IMR-90 (cell line): ENCODE data around the gene CRACR2B. TPM values are rescaled to one million over a fixed set of nuclear protein-coding genes. Genes with fewer than 3 reads are reported as not detected.

Experiments
- ATAC-seq: fragments of 200-7000 bp; cut with Tn5 transposase; 2 replicates; pipeline ENCODE4 v1.9.1; 2020; ENCODE audit warnings: low read depth, mild to moderate bottlenecking, moderate library complexity
- BruUV-seq: library from RNA; stranded (reverse); fragments of 400-500 nt; replicated peaks from 2 replicates; lab custom pipeline; 2021; lab: Mats Ljungman, UMichigan
- CTCF ChIA-PET: fragments of 300-600 bp; formaldehyde crosslinking; extraction: SDS; loops from one replicate; lab custom pipeline; 2021; ENCODE audit warnings: antibody characterized with exemption; lab: Yijun Ruan, JAX
- POLR2A ChIA-PET: fragments of 300-600 bp; sonication (Branson Sonifier 250); formaldehyde crosslinking; loops from one replicate; lab custom pipeline; 2022; ENCODE audit warnings: antibody characterized with exemption; ENCODE audit not compliant: unreplicated experiment; lab: Charles Lee
- DNase-seq: peaks from one replicate; pipeline ENCODE4 v3.0.0; 2013
- H2AFZ ChIP-seq: replicated peaks from 2 replicates; pipeline ENCODE3; 2013; ENCODE audit warnings: low read length, mild to moderate bottlenecking; ENCODE audit not compliant: poor library complexity
- H2AK5ac ChIP-seq: 2 replicates; pipeline ENCODE4 v1.6.1; 2013; ENCODE audit warnings: low read depth, low read length, inconsistent platforms
- H2AK9ac ChIP-seq: replicated peaks from 2 replicates; pipeline ENCODE3; 2013; ENCODE audit warnings: mild to moderate bottlenecking, low read depth, low read length, moderate library complexity; ENCODE audit not compliant: poor library complexity
- H2BK120ac ChIP-seq: 2 replicates; pipeline ENCODE4 v1.6.1; 2013; ENCODE audit warnings: low read depth, low read length, inconsistent platforms
- H2BK15ac ChIP-seq: 3 replicates; pipeline ENCODE4 v1.6.1; 2013; ENCODE audit warnings: low read depth, low read length, inconsistent platforms
- H2BK20ac ChIP-seq: 2 replicates; pipeline ENCODE4 v1.6.1; 2013; ENCODE audit warnings: low read depth, mild to moderate bottlenecking, inconsistent platforms, low read length, moderate library complexity
- H2BK5ac ChIP-seq: 2 replicates; pipeline ENCODE4 v1.6.1; 2013; ENCODE audit warnings: mild to moderate bottlenecking, low read depth, low read length, inconsistent platforms; ENCODE audit not compliant: poor library complexity, severe bottlenecking
- H3K14ac ChIP-seq: replicated peaks from 2 replicates; pipeline ENCODE4 v1.6.1; 2013; ENCODE audit warnings: low read depth, low read length, inconsistent platforms
- H3K18ac ChIP-seq: 2 replicates; pipeline ENCODE4 v1.6.1; 2013; ENCODE audit warnings: low read depth, low read length, control low read depth
- H3K23ac ChIP-seq: 2 replicates; pipeline ENCODE4 v1.6.1; 2013; ENCODE audit warnings: low read depth, low read length, inconsistent platforms
- H3K27ac ChIP-seq: 2 replicates; pipeline ENCODE4 v1.5.1; 2013; ENCODE audit warnings: mild to moderate bottlenecking, control low read depth, low read length; ENCODE audit not compliant: insufficient read depth
- H3K27me3 ChIP-seq: 2 replicates; pipeline ENCODE4 v1.6.1; 2013; ENCODE audit warnings: low read length; ENCODE audit not compliant: control insufficient read depth, insufficient read depth
- H3K36me3 ChIP-seq: 2 replicates; pipeline ENCODE4 v1.6.1; 2013; ENCODE audit warnings: low read length, mixed read lengths; ENCODE audit not compliant: control insufficient read depth, insufficient read depth
- H3K4ac ChIP-seq: 2 replicates; pipeline ENCODE4 v1.6.1; 2013; ENCODE audit warnings: low read depth, low read length, inconsistent platforms
- H3K4me1 ChIP-seq: 2 replicates; pipeline ENCODE4 v1.6.1; 2013; ENCODE audit warnings: low read length, mixed read lengths; ENCODE audit not compliant: control insufficient read depth, insufficient read depth
- H3K4me2 ChIP-seq: 2 replicates; pipeline ENCODE4 v1.6.1; 2013; ENCODE audit warnings: low read depth, mild to moderate bottlenecking, control low read depth, low read length, moderate library complexity
- H3K4me3 ChIP-seq: 2 replicates; pipeline ENCODE4 v1.5.1; 2013; ENCODE audit warnings: low read depth, mild to moderate bottlenecking, control low read depth, low read length, moderate library complexity; ENCODE audit not compliant: insufficient read depth
- H3K56ac ChIP-seq: 2 replicates; pipeline ENCODE4 v1.6.1; 2013; ENCODE audit warnings: low read length, inconsistent platforms; ENCODE audit not compliant: insufficient read depth; ENCODE audit errors: extremely low read depth
- H3K79me1 ChIP-seq, 2 experiments: 2 replicates each; pipeline ENCODE4 v1.6.1; 2013; ENCODE audit warnings: low read length in 2 of 2, inconsistent platforms in 1 of 2, low read depth in 1 of 2
- H3K9ac ChIP-seq: 2 replicates; pipeline ENCODE4 v1.6.1; 2013; ENCODE audit warnings: low read depth, low read length, control low read depth
- H3K9me1 ChIP-seq: 2 replicates; pipeline ENCODE4 v1.6.1; 2013; ENCODE audit warnings: low read length, inconsistent platforms; ENCODE audit not compliant: insufficient read depth
- H3K9me3 ChIP-seq: 2 replicates; pipeline ENCODE4 v1.6.1; 2013; ENCODE audit warnings: low read length; ENCODE audit not compliant: control insufficient read depth, insufficient read depth
- H4K20me1 ChIP-seq: 2 replicates; pipeline ENCODE4 v1.6.1; 2013; ENCODE audit warnings: low read length, inconsistent platforms; ENCODE audit not compliant: insufficient read depth
- H4K5ac ChIP-seq: 2 replicates; pipeline ENCODE4 v1.6.1; 2013; ENCODE audit warnings: mild to moderate bottlenecking, low read depth, low read length, control low read depth
- H4K8ac ChIP-seq, 2 experiments: 2 replicates each; pipeline ENCODE4 v1.6.1; 2013; ENCODE audit warnings: low read depth in 2 of 2, low read length in 2 of 2, control low read depth in 1 of 2, inconsistent platforms in 1 of 2
- H4K91ac ChIP-seq: 2 replicates; pipeline ENCODE4 v1.6.1; 2013; ENCODE audit warnings: low read depth, low read length, inconsistent platforms; ENCODE audit not compliant: insufficient read depth
- BHLHE40 ChIP-seq: fragments of 150-350 bp; IDR thresholded peaks from 2 replicates; pipeline ENCODE4 v1.6.1; 2016; ENCODE audit warnings: mild to moderate bottlenecking, low read depth, low read length
- MAFK ChIP-seq: IDR thresholded peaks from 2 replicates; pipeline ENCODE4 v1.6.1; 2012; ENCODE audit warnings: low read depth, low read length, improper control_type of control experiment
- WGBS, 2 experiments: methylation state at CpG; one replicate each; pipeline versions ENCODE4 v1.1.5 to v1.1.7; 2013; ENCODE audit warnings: missing lambda C conversion rate in 2 of 2; ENCODE audit not compliant: insufficient read length in 1 of 2; ENCODE audit errors: extremely low coverage in 2 of 2; 5-methylcytosine and 5-hydroxymethylcytosine counted together
- dilution Hi-C: fragments of 300-500 bp; cut with HindIII; formaldehyde crosslinking; loops from one replicate; pipeline ENCODE4 v1.14.3; 2018; ENCODE audit warnings: low sequenced_read_pairs; ENCODE audit not compliant: unreplicated experiment
- in situ Hi-C: fragments of 300-500 bp; cut with MboI; formaldehyde crosslinking; loops from 3 replicates; pipeline ENCODE4 v1.14.3; 2019; ENCODE audit warnings: low sequenced_read_pairs, inconsistent platforms, mixed read lengths
- intact Hi-C: fragments of 100-400 bp; cut with micrococcal nuclease; formaldehyde crosslinking; loops from 2 replicates; pipeline ENCODE4 v1.10.0; 2022
- polyA plus RNA-seq, 3 experiments: library from polyadenylated mRNA; depleted of rRNA; stranded (reverse); fragments of >200 nt; gene quantifications; 2 replicates each; pipeline ENCODE4 v1.2.3, GENCODE V29; 2012; ENCODE audit warnings: low replicate concordance in 1 of 3
- total RNA-seq: library from RNA; depleted of rRNA; stranded (reverse); fragments of >200 nt; gene quantifications from 2 replicates; pipeline ENCODE4 v1.2.3, GENCODE V29; 2012

Gene CRACR2B
- total and polyA plus RNA-seq, 2 of the 4 experiments (the other 2 are of a cell fraction), result 0.54 to 2.5 TPM

DNA sequence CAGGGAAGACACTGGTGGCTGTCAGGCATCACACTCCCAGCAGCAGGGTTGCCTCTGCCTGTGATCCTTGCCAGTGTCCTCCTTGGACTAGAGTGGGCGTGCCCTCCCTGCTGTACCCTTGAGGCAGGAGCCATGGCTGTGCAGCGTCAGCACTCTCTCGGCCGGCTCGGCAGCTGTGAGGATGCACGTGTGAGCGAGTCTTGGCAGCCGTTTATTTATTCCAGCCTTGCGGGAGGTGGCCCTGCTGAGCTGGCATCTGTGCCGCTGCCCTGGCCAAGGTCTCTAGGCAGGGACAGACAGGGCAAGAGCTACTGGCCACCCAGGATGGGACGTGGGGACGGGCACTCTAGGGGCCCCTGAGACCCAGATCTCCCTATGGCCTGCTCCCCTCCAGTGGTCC lies 48.8 kb downstream of the CRACR2B start:
- peak; percentile 6 for DNase-seq
- no peaks in the 10 kb centered on the region for H3K79me1 ChIP-seq

More for the DNA sequence above, 48.8 kb downstream of the CRACR2B start:
- intact Hi-C loops (no loop called here), dilution Hi-C loops (no loop called here), in situ Hi-C loops (no loop called here)
- H3K4ac ChIP-seq, result no peak overlapping the region
- no peak overlapping the region for H3K18ac ChIP-seq
- CTCF ChIA-PET, result no interaction called here
- no peak overlapping the region for H2AK9ac ChIP-seq
- no peak overlapping the region for H2AK5ac ChIP-seq
- no peak overlapping the region for H4K91ac ChIP-seq
- H3K36me3 ChIP-seq, result peaks cover 10% of the 10 kb centered on the region
- H2BK20ac ChIP-seq, result no peak overlapping the region
- H3K9me1 ChIP-seq, result no peaks in the 10 kb centered on the region; the same call in 1 of the 2 replicates
- no peak overlapping the region for H3K27ac ChIP-seq
- no peak overlapping the region for H3K4me2 ChIP-seq
- H4K20me1 ChIP-seq, result no peaks in the 10 kb centered on the region; the same call in 1 of the 2 replicates
- ATAC-seq, result peak; percentile 44
- H3K14ac ChIP-seq, result no peak overlapping the region
- no peaks in the 10 kb centered on the region for H3K27me3 ChIP-seq
- TF ChIP-seq MAFK (peak; percentile 5; the same call in 1 of the 2 replicates), BHLHE40 (no peak)
- H3K4me1 ChIP-seq, result no peaks in the 10 kb centered on the region; the same call in 1 of the 2 replicates
- no peak overlapping the region for H2BK5ac ChIP-seq
- BruUV-seq, result no TSS peak
- H2BK15ac ChIP-seq, result no peak overlapping the region
- no peaks in the 10 kb centered on the region for H3K9me3 ChIP-seq
- no peak overlapping the region for H3K9ac ChIP-seq
- H4K5ac ChIP-seq, result no peak overlapping the region
- H2BK120ac ChIP-seq, result no peak overlapping the region
- no peak overlapping the region for H3K56ac ChIP-seq
- no peak overlapping the region for H2AFZ ChIP-seq
- no peak overlapping the region for H4K8ac ChIP-seq
- POLR2A ChIA-PET, result no interaction called here
- 36% methylated on average over 10 of the region's 12 CpGs; no CpG with 5 or more reads in 1 of the 2 experiments for WGBS, 2 experiments
- H3K23ac ChIP-seq, result no peak overlapping the region
- H3K4me3 ChIP-seq, result no peak overlapping the region
